Right lung (tissue), 5 donors: ENCODE data around the gene RAD51B. TPM values are rescaled to one million over a fixed set of nuclear protein-coding genes. Genes with fewer than 3 reads are reported as not detected.

Experiments
- DNase-seq, 2 donors: peaks; one replicate each; pipeline ENCODE4 v3.0.0-alpha.2; 2013
- polyA plus RNA-seq, 5 donors: library from polyadenylated mRNA; unstranded; fragments of 120-200 nt; gene quantifications; one replicate each; pipeline versions ENCODE4 v1.2.1 to v1.2.3, GENCODE V29; 2013; ENCODE audit warnings: inconsistent platforms in 1 of 5, low replicate concordance in 1 of 5; ENCODE audit not compliant: insufficient read length in 5 of 5, insufficient read depth in 1 of 5

RAD51B gene
- polyA plus RNA-seq, 5 donors, result 8.1 to 15.5 (median 11.8) TPM

DNA sequence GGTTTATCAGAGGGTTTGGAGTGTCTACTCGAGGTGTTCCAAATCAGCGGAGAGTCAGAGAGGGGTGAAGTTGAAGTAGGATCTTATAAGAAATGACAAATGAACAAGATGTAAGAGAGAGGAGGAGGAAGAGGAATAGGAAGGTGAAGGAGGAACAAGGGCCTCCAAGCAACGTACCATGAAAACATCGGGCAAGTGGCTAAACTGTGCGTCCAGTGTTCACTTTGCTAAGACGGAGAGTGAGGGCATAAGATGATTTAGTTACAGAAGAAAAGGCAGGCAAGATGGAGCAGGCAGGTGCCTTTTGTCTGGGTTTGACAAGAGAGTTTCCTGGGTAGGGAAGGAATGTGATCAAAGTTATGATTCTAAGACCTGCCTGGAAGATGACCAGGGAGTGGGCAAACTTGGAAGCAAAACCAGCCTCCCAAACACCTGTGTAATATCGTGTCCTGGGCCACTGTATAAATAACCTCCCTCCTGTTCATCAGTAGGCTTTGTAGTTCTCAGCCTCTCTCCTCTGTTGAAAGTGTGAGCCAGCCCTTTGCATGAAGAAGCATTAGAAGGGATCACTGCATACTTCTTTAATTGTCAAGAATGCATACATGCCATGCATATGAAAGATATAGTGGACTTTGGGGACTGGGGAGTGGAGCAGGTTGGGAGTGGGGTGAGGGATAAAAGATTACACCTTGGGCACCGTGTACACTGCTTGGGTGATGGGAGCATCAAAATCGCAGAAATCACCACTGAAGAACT, 861.9 kb downstream of the RAD51B start:
- DNase-seq, result no peak

DNA sequence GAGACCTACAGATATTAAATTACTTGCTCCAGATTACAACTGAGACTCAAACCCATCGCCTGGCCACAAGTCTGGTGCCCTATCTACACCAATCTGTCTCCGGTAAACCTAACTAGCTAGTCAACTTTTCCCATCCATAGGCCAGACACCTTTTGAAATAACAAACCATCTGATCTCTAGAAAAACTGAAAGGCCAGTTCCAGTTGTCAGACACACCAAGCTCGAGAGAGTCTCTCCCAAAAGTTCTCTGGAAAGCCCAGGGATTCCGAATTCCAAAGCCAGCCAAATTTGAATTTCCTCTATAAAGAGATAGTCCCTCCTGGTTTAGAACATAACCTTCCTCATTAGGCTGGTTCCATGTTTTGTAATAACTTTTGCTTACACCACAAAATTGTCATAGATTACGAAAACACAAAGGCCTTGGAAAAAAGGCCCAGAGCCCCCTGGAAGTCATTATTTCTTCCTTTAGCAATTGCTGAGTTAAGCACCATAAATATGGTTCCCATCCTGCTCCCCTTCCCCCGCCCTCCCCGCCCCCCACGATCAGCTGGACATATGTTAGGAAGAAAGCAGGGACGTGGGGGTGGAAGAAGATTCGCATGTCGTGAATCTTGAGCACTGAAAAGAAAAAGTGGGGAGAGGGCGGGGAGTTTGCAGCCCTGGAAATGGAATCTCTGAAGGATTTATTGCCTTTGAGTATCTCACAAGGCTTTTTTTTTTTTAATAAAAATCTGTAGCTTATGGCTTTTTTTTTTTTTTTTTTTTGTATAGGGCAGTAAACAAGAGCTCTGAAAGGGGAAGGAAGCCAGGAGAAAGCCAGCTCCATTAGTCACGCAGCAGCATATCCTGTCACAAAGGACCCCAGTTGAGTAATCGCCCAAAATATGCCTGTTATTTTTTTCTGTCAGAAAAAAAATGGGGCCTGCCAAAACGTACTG, 862.9 kb downstream of the RAD51B start:
- DNase-seq, result peak; percentile 82 to 83

DNA sequence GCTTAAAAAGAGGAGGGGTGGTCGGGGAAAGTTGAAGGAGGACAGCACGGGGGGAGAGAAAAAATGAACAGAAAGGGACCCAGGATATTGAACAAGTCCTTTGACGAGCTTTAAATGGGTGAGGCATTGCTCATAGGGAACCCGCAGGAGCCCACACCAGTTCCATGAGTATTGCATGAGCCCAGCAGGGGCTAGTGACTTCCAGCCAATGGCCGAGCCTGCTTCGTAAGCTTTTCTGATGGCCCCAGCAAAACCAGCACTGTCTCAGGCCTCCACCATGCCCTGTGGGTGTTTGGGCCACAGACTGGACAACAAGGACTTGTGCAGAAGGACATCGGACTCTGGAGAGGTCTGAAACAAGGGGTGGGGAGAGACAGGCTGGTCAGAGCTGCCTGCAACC, 863.7 kb downstream of the RAD51B start:
- no peak for DNase-seq

DNA sequence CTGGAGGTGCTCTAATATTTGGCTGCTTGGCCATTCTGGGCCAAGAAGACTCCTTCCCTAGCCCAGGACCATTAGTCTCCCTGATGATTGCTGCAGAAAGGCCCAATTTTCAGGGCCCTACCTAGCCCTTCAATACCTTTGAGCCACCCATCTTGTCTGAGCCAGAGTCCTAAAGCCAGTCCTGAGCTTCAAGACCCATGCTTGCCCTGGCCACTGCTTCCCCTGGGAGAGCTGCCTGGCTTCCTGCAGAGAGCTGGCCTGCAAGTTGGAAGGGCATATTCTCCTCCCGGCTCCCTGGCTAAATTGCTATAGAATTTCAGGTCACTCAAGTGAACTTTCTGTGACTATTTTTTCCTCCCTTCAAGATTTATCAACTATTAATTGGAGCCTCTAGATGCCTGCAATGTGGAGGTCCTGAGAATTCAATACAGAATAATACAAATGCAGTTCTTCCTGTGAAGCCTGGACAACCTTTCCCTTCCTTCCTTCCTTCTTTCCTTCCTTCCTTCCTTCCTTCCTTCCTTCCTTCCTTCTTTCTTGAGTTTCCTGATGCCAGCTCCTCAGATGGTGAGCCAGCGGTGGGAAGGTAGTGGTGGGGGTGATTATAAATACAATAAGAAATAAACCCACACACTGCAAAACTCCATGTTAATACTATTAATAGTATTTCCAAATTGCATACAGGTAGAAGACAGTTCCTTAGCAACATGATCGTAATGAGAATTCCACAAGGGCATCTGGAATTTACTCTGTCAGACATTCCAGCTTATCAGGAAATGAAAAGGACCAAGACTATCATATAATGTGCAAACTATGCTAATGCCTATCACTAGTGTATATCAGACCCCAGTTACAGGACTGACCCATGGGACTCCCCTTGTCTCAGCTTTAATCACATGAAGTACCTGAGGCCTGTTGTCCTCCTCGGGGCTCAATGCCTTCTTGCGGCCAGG, 865.2 kb downstream of the RAD51B start:
- DNase-seq, result no peak

DNA sequence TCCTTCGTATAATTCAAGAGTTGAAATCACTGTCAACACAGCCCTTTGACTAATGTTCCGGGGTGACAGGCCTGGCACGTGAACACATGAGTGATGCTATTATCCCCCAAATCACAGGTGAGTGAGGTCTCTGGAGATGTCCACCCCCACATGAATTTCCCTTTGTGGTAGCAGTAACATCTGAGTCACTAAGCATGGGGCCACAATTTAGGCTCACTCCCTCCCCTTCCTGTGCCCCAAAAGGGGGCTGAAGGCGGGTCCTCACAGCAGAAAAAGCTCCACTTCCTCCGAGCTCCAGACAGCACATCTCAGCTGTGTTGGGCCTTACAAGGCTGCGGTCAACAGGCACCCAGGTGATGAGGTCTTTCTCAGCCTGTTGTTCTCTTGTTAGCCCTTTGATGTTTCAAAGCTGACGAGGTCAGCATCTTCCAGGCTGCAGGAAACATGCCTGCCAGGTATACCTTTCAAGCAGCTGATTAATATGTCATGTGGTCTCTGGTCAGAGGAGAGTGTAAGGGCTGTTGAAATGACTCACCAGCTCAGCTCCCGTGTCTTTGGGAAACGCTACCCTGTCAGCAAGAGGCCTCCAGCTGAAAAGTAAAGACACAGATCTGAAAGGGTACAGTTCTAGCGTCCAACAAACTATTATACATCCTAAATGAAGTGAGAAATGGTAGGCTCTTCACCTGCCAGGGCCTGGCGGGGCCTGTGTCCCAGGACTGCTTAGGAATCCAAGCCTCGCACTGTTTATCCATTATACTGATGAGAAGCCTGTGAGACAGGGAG, 866.0 kb downstream of the RAD51B start:
- no peak for DNase-seq

DNA sequence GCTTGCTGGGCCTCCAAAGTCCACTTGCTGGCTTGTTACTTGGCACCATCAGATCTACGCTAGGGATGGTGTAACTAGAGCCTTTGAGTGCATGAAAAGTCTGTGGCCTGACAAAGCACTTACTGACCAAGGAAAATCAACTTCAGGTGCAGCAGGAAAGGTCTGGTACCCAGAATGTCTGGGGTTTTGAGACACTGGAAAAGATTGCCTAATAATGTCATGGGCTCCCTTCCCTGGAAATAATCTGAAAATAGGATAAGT, 866.6 kb downstream of the RAD51B start:
- DNase-seq, result no peak

DNA sequence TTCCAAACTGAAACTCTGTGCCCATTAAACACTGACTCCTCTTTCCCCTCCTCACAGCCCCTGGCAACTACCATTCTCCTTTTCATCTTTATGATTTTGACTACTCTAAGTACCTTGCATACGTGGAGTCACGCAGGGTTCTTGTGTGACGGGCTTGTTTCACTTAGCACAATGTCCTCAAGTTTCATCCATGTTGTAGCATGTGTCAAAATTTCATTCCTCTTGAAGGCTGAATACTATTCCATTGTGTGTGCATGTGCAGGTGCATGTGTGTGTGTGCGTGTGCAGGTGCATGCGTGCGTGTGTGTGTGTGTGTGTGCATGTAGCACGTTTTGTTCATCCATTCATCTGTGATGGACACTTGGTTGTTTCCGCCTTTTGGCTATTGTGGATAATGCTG, 867.1 kb downstream of the RAD51B start:
- no peak for DNase-seq

DNA sequence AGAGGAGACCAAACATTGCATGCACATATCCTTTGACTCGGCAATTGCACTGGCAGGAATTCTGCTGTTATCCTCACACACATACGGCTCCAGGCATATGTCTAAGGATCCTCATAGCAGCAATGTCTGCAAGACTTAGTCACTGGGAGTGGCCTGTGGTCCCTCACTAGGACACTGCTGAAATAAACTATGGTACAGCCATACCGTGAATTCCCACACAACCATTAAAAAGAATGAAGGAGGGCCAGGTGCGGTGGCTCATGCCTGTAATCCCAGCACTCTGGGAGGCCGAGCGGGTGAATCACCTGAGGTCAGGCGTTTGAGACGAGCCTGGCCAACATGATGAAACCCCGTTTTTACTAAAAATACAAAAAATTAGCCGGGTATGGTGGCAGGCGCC, 868.2 kb downstream of the RAD51B start:
- DNase-seq, result no peak

DNA sequence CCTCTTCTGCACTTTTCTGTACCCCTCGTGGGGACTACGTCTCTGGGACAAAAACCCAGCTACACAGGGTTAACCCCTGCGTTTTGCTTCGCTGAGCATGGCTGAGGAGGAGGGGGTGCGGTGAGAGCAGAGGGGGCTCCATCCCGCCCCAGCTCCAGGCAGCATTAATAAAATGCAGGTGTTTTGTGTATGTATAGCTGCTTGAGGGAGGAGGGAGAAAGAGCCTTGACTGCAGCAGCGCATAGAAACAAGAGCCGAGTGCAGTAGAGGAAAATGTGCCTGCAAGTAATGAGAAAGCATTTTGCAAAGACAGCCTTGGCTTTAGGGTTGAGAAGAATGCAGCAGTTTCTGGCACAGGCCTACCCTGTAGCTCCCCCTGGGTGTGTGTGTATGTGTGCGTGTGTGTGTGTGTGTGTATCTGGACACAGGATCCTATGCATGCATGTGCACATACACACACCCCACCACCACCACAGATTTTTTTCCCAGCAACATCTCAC, 869.3 kb downstream of the RAD51B start:
- peak; percentile 75 to 79 for DNase-seq

DNA sequence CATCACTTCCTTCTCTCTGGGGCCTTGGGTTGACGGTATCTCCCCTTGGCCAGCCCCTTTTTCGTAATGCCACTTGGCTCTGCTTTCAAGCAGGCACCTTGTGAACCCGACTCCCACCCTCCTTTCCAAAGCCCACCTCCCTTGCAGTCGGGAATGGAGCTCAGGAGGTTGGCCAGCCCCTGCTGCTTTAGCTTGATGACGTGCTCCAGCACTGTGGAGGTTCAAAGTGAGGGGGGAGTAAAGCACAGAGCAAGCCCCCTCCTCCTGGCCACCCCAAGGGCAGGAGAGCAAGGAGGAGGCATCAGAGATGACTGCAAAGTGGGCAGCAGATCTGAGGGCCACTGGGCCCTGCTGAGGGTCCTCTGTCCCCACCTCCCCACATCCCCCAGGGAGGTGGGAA, 869.9 kb downstream of the RAD51B start:
- no peak for DNase-seq

DNA sequence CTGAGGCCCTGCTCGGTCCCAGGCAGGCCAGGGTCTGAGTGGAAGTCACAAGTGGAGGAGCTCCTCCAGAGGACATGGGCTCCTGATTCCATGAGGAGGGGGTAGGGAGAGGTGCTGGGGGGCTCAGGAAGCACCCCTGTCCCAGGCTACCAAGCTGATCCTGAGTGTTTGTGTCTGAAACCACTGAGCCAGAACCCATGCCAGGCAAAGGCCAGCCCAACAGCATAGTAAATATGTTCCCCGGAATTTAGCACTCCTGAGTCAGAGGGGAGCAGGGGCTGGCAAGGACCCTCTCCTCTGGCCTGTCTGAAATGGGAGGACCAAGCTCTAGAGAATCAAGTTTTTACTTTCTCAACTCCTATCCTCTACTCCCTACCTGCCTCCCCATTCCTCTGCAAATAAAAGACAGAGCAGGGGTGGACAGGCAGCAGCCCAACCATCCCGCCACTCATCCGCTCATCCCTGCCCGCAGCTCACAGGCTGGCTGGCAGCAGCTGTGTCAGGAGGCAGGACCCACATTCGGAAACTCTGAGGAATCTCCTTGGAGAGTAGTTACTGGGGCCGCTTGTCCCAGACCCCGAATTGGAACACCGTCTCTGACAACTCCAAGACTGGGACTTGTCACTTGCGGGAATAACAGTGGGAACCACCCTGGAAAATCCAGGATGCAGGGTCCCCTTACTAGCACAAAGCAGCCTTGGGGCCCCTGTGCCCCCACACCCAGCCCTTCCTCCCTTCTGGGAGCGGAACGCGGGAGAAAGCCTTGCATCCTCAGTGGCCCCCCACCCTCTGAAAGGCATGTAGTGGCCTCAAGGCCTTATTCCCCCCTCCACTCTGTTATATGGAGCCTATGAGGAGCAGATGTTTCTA, 870.7 kb downstream of the RAD51B start:
- no peak for DNase-seq

DNA sequence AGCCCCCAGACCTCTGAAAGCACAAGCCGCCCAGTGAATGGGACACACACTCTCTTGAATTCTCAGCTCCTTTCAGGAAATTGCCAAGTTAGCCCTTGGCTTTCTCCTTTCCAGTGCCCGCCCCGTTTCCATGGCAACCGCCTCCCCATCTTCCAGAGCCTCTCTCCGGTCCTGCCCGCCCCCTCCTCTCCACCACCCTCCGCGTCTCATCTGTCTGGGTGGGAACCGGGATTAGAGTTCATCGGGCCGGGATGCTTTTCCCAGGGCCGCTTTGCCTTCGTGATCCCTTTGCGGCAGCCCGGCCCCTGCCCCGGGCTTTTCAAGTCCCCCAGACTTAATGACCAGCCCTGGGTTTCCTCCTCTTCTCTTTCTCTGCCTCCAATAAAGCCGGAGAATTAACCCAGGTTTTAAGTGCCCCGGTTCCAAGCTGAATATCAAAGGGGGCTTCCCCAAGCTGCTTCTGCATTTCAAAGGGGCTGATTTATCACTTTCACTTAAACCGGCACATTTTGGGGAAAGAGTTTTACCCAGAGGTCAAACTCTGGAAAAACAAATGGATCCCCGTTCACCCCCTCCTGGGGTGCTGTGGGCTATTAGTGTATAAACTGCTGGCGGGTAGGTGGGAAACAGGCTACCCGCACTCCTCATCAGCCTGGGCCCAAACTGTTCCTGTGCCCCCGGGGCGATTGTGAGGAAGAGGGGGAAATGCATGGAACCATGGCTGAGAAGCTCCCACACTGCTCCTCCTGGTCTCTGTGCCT, 871.6 kb downstream of the RAD51B start:
- no peak for DNase-seq

DNA sequence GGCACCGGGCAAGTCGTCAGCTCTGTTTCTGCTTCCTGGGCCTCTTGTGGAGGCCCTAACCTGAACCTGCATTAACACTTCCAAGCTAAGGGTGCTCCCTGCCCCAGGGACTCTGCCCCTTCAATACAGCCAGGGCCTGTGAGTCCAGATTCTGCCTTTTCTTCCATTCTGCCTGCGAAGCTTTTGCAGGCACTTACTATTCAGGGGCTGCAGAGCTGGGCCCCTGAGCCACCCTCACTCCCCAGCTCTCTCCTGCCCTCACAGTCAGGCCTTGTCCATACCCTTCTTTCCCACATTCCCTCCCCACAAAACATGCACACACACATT, 872.2 kb downstream of the RAD51B start:
- no peak for DNase-seq

DNA sequence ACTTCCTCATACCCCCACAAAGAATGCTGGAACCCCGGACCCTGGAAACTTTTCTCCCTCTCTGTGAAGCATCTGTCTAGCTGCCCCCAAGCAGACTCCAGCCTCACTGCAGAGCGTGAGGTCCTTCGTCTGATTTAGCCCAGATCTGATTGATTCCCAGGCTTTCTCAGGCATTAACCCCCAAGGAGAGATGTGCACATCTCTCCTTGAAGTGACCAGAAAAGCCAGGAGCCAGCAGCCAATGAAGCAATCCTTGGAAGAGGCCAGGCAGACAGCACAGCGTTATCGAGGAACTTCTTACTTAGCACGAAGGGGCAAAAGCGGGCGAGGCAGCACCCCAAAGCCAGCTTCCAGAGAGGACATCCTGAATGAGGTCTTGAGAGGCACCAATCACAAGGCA, 872.6 kb downstream of the RAD51B start:
- no peak for DNase-seq

DNA sequence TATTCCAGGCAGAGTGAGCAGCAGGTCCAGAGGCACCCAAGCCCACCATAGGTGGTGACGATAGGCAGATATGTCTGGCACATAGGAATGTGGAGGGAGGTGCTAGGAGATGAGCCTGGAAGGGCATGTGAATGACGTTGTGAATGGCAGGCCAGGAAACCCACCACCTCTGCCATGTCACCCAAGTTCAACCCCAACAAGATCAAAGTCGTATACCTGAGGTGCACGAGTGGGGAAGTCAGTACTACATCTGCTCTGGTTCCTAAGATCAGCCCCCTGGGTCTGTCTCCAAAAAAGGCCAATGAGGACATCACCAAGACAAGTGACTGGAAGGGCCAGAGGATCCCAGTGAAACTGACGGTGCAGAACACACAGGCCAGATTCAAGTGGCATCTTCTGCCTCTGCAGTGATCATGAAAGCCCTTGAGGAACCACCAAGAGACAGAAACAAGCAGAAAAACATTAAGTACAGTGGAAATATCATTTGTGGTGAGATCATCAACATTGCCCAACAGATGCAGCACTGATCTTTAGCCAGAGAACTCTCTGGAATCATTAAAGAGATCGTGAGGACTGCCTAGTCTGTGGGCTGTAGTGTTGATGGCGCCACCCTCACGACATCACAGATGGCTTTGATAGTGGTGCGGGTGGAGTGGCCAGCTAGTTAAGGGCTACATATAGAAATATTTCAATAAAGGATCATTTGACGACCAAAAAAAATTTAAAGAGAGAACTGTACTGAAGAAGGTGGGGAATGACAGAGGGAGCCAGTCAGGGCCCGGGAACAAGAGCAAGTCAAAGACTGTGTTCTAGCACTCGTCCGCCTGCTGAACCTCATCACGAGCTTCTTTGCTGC, 873.6 kb downstream of the RAD51B start:
- no peak for DNase-seq

DNA sequence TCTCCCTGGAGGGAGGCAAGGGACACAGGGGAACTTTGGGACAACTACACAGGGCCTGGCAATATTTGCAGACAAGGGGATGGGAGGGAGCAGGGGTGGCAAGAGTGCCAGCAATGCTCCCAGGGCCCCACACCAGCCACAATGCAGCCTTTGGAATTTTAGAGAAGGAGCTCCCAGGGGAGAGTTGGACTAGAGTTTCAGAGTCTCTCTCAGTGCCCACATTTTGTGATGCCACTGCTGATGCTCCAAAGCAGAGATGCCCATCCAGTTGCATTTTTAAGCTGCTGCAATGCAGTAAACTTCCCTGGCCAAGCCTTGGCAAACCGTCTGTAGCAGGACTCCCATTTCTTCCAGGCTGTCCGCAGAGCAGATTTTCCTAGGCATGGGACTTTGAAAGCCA, 874.3 kb downstream of the RAD51B start:
- DNase-seq, result no peak

DNA sequence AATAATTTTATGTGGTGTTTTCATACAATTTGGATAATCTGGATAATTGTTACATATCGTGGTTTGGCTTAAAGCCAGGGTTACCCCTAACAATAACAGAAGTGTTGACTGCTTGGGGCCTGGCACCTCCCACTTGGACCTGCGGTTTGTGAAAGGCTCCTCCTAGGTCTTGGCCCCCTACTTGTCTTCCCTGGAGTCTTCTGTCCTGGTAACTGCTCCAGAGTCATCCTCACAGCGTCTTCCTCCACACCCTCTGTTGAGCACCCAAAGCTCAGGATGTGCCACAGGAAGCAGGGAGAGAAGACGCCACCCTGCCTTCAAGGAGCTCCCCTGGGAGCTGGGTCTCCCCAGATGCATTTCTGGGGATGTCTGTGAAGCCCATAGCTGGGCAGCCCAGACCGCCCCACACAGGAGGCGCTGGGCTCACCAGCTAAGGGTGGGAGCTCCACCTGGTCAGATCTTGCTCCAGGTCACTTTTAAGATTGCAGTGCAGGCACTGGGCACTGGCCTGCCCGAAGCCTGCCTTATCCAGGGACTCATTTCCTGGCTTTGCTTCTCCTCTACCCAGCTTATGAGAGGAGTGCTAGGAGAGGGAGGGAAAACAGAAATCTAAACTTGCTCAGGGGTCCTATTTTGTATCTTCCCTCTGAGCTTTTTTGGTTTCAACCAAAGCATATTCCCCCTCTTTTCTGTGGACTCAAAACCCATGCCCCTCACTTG, 875.1 kb downstream of the RAD51B start:
- DNase-seq, result no peak

DNA sequence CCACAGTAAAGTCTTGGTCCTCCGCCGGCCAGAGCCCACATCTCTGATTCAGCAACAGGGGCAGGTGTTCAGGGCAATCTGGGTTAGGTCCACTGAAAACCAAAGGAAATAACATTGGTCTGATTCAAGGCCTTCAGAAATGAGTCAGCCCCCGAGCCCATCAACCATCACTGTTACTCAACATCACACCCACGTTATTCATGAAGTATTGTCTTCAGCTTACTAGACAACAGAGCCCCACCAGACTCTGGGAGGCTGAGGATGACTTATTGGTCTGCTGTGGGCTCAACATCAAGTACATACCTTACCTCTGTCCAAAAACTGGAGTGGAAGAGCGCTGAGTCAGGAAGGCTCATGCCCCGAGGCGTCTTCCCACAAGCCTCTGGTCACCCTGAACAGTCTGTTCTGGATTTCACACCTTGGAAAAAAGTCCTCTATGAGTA, 875.8 kb downstream of the RAD51B start:
- no peak for DNase-seq
